GM19193 (cell line): ENCODE data around the gene GFOD1.

Source experiments
- POLR2A ChIP-seq: IDR thresholded peaks from 4 replicates; pipeline ENCODE4 v1.6.1; 2011; ENCODE audit not compliant: insufficient read depth, insufficient read length; ENCODE audit errors: extremely low read depth

Gene GFOD1

GRCh38 chr6:13406781-13407180 lies 80.6 kb downstream of the GFOD1 start:
- no peak for TF ChIP-seq POLR2A

- no peak for TF ChIP-seq POLR2A
These were observed 81.4 kb downstream of the GFOD1 start for GRCh38 chr6:13405961-13406477.

GRCh38 chr6:13404892-13405254 lies 82.5 kb downstream of the GFOD1 start:
- TF ChIP-seq POLR2A = no peak

GRCh38 chr6:13404228-13404891 lies 83.0 kb downstream of the GFOD1 start:
- no peak for TF ChIP-seq POLR2A

- TF ChIP-seq POLR2A = no peak
These were observed 84.7 kb downstream of the GFOD1 start for GRCh38 chr6:13402711-13403110.

- TF ChIP-seq POLR2A = no peak
These were observed 86.6 kb downstream of the GFOD1 start for GRCh38 chr6:13400772-13401171.

GRCh38 chr6:13398421-13398994 lies 88.9 kb downstream of the GFOD1 start:
- no peak for TF ChIP-seq POLR2A

GRCh38 chr6:13398069-13398381 lies 89.4 kb downstream of the GFOD1 start:
- no peak for TF ChIP-seq POLR2A

GRCh38 chr6:13397359-13398068 lies 89.9 kb downstream of the GFOD1 start:
- no peak for TF ChIP-seq POLR2A

- no peak for TF ChIP-seq POLR2A
These were observed 91.1 kb downstream of the GFOD1 start for GRCh38 chr6:13396241-13396792.

GRCh38 chr6:13395272-13396237 lies 91.8 kb downstream of the GFOD1 start:
- no peak for TF ChIP-seq POLR2A

GRCh38 chr6:13392462-13392861 lies 94.9 kb downstream of the GFOD1 start:
- no peak for TF ChIP-seq POLR2A

- no peak for TF ChIP-seq POLR2A
These were observed 95.9 kb downstream of the GFOD1 start for GRCh38 chr6:13391537-13391936.

- no peak for TF ChIP-seq POLR2A
These were observed 96.7 kb downstream of the GFOD1 start for GRCh38 chr6:13390658-13391057.

- TF ChIP-seq POLR2A = no peak
These were observed 102.4 kb downstream of the GFOD1 start for GRCh38 chr6:13384966-13385365.
